Left renal cortex interstitium (tissue), 4 donors: ENCODE results near the gene ADAMTS2. TPM values are rescaled to one million over a fixed set of nuclear protein-coding genes. Genes with fewer than 3 reads are reported as not detected.

ENCODE experiments used
- DNase-seq, 4 donors: peaks; one replicate each; pipeline ENCODE4 v3.0.0-alpha.2; 2013; ENCODE audit warnings: low read depth in 4 of 4, low spot score in 2 of 4, missing footprints in 1 of 4
- polyA plus RNA-seq, 4 donors: library from polyadenylated mRNA; unstranded; fragments of 120-200 nt; gene quantifications; one replicate each; pipeline ENCODE4 v1.2.1, GENCODE V29; 2013; ENCODE audit not compliant: insufficient read length in 4 of 4

Gene ADAMTS2
- polyA plus RNA-seq, 4 donors, result 11.5 to 15.9 (median 12.1) TPM

- no peak for DNase-seq
Measured at GRCh38 chr5:179345183-179345432, 153 bp downstream of the ADAMTS2 start.

- DNase-seq, result no peak
Measured at GRCh38 chr5:179344431-179345182, 654 bp downstream of the ADAMTS2 start.

- no peak for DNase-seq
Measured at GRCh38 chr5:179343719-179344430, 1.4 kb downstream of the ADAMTS2 start.

- DNase-seq, result no peak
Measured at GRCh38 chr5:179343021-179343718, 2.1 kb downstream of the ADAMTS2 start.

- no peak for DNase-seq
Measured at GRCh38 chr5:179342577-179342976, 2.7 kb downstream of the ADAMTS2 start.

- DNase-seq, result no peak
Measured at GRCh38 chr5:179340465-179340864, 4.8 kb downstream of the ADAMTS2 start.

- no peak for DNase-seq
Measured at GRCh38 chr5:179339996-179340395, 5.3 kb downstream of the ADAMTS2 start.

- no peak for DNase-seq
Measured at GRCh38 chr5:179339081-179339480, 6.2 kb downstream of the ADAMTS2 start.

GRCh38 chr5:179337796-179338676, 7.2 kb downstream of the ADAMTS2 start:
- no peak for DNase-seq

GRCh38 chr5:179336871-179337795, 8.1 kb downstream of the ADAMTS2 start:
- DNase-seq, result no peak

GRCh38 chr5:179336126-179336870, 9.0 kb downstream of the ADAMTS2 start:
- DNase-seq, result no peak

GRCh38 chr5:179333796-179334761, 11.2 kb downstream of the ADAMTS2 start:
- DNase-seq, result no peak

GRCh38 chr5:179332741-179333290, 12.4 kb downstream of the ADAMTS2 start:
- no peak for DNase-seq

- no peak for DNase-seq
Measured at GRCh38 chr5:179331591-179332375, 13.5 kb downstream of the ADAMTS2 start.

GRCh38 chr5:179330186-179330900, 14.9 kb downstream of the ADAMTS2 start:
- DNase-seq, result no peak

GRCh38 chr5:179328291-179328690, 17.0 kb downstream of the ADAMTS2 start:
- DNase-seq, result no peak
